K562 (cell line): Measurements from ENCODE around the gene CBX8. TPM values are rescaled to one million over a fixed set of nuclear protein-coding genes. Genes with fewer than 3 reads are reported as not detected.

ENCODE experiments used
- CEBPG ChIP-seq, 3 experiments: fragments of 200-800 bp in 1 of 3; sonication (Bioruptor generic) in 1 of 3; sonication (generic) in 1 of 3; formaldehyde crosslinking in 1 of 3; IDR thresholded peaks in 2 of 3; conservative IDR thresholded peaks in 1 of 3; 2 replicates each; pipeline versions ENCODE4 v1.6.1 to v1.8.0; 2016 to 2022; ENCODE audit warnings: missing compliant biosample characterization in 2 of 3, missing genetic modification characterization in 2 of 3, mild to moderate bottlenecking in 1 of 3, missing genetic modification reagents in 1 of 3
- KDM5B ChIP-seq: fragments of 200-600 bp; sonication (generic); IDR thresholded peaks from 2 replicates; pipeline ENCODE4 v1.6.1; 2012; ENCODE audit warnings: low read depth, mild to moderate bottlenecking, moderate library complexity, low read length, control low read depth, inconsistent platforms; ENCODE audit not compliant: insufficient replicate concordance
- L3MBTL2 ChIP-seq: fragments of 450-650 bp; IDR thresholded peaks from 2 replicates; pipeline ENCODE4 v1.6.1; 2016; ENCODE audit warnings: mild to moderate bottlenecking, moderate library complexity
- PRPF4 ChIP-seq: fragments of 200-400 bp; formaldehyde crosslinking; IDR thresholded peaks from one replicate; pipeline ENCODE4 v1.6.1; 2017; ENCODE audit warnings: low read length, low read depth, mild to moderate bottlenecking; ENCODE audit not compliant: insufficient read depth, poor library complexity, severe bottlenecking
- RBFOX2 ChIP-seq: fragments of 200-400 bp; formaldehyde crosslinking; IDR thresholded peaks from 2 replicates; pipeline ENCODE4 v1.6.1; 2017; ENCODE audit warnings: low read depth, mild to moderate bottlenecking, low read length, moderate library complexity
- RBM22 ChIP-seq: fragments of 200-400 bp; formaldehyde crosslinking; IDR thresholded peaks from 2 replicates; pipeline ENCODE4 v1.6.1; 2018; ENCODE audit warnings: low read length, low read depth; ENCODE audit not compliant: poor library complexity, severe bottlenecking
- polyA plus RNA-seq, 8 experiments: library from polyadenylated mRNA; depleted of rRNA in 4 of 8; stranded (reverse) in 5 of 8; unstranded in 3 of 8; fragments of >200 nt; fragmentation: Nextera tagmentation in 2 of 8; fragmentation: Illumina TruSeq in 1 of 8; extraction: Ambion mirVana in 2 of 8; extraction: Trizol in 1 of 8; gene quantifications; 2 replicates each; pipeline versions ENCODE4 v1.2.1 to v1.2.3, GENCODE V29; 2011 to 2014; ENCODE audit warnings: inconsistent platforms in 1 of 8, missing spikeins in 1 of 8
- total RNA-seq, 7 experiments: library from RNA; depleted of rRNA in 6 of 7; stranded (reverse); fragments of >200 nt in 6 of 7; fragmentation: Illumina TruSeq in 2 of 7; extraction: Trizol in 2 of 7; gene quantifications; 2 replicates each; pipeline versions ENCODE4 v1.2.1 to v1.2.3, GENCODE V29; 2011 to 2021; ENCODE audit warnings: low replicate concordance in 1 of 7
- TF ChIP-seq, protein P1 (sequence below): fragments of 450-650 bp; IDR thresholded peaks from 2 replicates; pipeline ENCODE4 v1.6.1; 2016; ENCODE audit warnings: mild to moderate bottlenecking, moderate library complexity
- TF ChIP-seq, protein P2 (sequence below): sonication (generic); formaldehyde crosslinking; IDR thresholded peaks from 2 replicates; pipeline ENCODE4 v1.4.0; 2020; ENCODE audit warnings: mild to moderate bottlenecking, missing genetic modification reagents

Gene CBX8
- total and polyA plus RNA-seq, 9 of the 15 experiments (the other 6 are each of a cell fraction or from before 2014, with no cell fraction given), result 0.08 to 11.9 (median 2.6) TPM

DNA sequence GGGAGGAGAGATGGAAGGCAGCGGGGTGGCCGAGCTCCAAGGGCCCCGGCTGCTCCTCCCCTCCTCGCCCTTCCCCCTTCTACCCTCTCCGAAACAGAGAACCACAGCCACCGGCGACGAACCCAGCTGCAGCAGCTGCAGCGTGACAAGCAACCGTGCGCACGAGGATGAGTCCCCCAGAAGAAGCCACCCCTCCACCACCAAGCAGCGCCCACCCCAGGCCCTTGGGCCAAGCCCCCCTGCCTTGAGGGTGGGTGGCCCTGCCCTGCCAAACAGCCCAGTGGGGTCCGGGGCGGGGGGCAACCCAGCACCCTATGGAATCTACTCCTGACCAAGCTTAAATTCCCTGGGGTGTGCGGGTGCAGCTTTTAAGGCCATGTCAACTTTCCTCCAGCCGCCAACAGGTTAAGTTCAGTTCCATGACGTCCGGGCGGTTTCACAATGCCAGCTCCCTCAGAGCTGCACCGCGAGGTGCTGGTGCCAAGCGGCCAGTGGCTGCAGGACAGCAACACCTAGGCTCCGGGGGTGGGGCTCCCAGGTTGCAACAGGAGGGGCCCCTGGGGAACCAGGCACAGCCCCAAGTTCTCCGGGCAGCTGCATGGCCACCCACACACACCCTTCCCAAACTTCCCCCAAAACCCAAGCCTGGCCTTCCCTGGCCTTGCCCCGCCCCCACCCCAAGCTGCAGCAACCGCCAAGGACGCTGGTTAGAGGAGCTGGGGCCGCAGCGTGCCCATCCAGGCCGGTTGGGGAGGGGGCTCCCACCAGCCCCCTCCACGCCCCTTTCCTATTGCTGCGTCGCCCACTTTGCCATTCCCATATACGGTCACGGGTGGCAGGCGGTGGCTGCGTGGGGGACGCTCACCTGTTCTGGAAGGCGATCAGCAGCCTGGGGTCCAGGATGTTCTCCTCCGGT is 40.4 kb upstream of the CBX8 start (continued):
- TF ChIP-seq, protein P1, sequence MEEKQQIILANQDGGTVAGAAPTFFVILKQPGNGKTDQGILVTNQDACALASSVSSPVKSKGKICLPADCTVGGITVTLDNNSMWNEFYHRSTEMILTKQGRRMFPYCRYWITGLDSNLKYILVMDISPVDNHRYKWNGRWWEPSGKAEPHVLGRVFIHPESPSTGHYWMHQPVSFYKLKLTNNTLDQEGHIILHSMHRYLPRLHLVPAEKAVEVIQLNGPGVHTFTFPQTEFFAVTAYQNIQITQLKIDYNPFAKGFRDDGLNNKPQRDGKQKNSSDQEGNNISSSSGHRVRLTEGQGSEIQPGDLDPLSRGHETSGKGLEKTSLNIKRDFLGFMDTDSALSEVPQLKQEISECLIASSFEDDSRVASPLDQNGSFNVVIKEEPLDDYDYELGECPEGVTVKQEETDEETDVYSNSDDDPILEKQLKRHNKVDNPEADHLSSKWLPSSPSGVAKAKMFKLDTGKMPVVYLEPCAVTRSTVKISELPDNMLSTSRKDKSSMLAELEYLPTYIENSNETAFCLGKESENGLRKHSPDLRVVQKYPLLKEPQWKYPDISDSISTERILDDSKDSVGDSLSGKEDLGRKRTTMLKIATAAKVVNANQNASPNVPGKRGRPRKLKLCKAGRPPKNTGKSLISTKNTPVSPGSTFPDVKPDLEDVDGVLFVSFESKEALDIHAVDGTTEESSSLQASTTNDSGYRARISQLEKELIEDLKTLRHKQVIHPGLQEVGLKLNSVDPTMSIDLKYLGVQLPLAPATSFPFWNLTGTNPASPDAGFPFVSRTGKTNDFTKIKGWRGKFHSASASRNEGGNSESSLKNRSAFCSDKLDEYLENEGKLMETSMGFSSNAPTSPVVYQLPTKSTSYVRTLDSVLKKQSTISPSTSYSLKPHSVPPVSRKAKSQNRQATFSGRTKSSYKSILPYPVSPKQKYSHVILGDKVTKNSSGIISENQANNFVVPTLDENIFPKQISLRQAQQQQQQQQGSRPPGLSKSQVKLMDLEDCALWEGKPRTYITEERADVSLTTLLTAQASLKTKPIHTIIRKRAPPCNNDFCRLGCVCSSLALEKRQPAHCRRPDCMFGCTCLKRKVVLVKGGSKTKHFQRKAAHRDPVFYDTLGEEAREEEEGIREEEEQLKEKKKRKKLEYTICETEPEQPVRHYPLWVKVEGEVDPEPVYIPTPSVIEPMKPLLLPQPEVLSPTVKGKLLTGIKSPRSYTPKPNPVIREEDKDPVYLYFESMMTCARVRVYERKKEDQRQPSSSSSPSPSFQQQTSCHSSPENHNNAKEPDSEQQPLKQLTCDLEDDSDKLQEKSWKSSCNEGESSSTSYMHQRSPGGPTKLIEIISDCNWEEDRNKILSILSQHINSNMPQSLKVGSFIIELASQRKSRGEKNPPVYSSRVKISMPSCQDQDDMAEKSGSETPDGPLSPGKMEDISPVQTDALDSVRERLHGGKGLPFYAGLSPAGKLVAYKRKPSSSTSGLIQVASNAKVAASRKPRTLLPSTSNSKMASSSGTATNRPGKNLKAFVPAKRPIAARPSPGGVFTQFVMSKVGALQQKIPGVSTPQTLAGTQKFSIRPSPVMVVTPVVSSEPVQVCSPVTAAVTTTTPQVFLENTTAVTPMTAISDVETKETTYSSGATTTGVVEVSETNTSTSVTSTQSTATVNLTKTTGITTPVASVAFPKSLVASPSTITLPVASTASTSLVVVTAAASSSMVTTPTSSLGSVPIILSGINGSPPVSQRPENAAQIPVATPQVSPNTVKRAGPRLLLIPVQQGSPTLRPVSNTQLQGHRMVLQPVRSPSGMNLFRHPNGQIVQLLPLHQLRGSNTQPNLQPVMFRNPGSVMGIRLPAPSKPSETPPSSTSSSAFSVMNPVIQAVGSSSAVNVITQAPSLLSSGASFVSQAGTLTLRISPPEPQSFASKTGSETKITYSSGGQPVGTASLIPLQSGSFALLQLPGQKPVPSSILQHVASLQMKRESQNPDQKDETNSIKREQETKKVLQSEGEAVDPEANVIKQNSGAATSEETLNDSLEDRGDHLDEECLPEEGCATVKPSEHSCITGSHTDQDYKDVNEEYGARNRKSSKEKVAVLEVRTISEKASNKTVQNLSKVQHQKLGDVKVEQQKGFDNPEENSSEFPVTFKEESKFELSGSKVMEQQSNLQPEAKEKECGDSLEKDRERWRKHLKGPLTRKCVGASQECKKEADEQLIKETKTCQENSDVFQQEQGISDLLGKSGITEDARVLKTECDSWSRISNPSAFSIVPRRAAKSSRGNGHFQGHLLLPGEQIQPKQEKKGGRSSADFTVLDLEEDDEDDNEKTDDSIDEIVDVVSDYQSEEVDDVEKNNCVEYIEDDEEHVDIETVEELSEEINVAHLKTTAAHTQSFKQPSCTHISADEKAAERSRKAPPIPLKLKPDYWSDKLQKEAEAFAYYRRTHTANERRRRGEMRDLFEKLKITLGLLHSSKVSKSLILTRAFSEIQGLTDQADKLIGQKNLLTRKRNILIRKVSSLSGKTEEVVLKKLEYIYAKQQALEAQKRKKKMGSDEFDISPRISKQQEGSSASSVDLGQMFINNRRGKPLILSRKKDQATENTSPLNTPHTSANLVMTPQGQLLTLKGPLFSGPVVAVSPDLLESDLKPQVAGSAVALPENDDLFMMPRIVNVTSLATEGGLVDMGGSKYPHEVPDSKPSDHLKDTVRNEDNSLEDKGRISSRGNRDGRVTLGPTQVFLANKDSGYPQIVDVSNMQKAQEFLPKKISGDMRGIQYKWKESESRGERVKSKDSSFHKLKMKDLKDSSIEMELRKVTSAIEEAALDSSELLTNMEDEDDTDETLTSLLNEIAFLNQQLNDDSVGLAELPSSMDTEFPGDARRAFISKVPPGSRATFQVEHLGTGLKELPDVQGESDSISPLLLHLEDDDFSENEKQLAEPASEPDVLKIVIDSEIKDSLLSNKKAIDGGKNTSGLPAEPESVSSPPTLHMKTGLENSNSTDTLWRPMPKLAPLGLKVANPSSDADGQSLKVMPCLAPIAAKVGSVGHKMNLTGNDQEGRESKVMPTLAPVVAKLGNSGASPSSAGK, result peak; percentile 74
- TF ChIP-seq RBFOX2 (peak; percentile 79), L3MBTL2 (peak; percentile 54), PRPF4 (peak; percentile 24), KDM5B (peak; percentile 46), CEBPG (CRISPR knock-in tag; IDR thresholded peaks at IDR 0.05) (peak; percentile 53; the same call in 1 of the 2 replicates), CEBPG (tag; conservative IDR thresholded peaks at IDR 0.05 in 1 of 2, IDR thresholded peaks at IDR 0.05 in 1 of 2) (peak in 1 of 2 experiments; percentile 6; a peak in 2 of 4 replicates), RBM22 (peak; percentile 32)
- TF ChIP-seq, protein P2, sequence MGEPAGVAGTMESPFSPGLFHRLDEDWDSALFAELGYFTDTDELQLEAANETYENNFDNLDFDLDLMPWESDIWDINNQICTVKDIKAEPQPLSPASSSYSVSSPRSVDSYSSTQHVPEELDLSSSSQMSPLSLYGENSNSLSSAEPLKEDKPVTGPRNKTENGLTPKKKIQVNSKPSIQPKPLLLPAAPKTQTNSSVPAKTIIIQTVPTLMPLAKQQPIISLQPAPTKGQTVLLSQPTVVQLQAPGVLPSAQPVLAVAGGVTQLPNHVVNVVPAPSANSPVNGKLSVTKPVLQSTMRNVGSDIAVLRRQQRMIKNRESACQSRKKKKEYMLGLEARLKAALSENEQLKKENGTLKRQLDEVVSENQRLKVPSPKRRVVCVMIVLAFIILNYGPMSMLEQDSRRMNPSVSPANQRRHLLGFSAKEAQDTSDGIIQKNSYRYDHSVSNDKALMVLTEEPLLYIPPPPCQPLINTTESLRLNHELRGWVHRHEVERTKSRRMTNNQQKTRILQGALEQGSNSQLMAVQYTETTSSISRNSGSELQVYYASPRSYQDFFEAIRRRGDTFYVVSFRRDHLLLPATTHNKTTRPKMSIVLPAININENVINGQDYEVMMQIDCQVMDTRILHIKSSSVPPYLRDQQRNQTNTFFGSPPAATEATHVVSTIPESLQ (CRISPR knock-in tag), result 0 out of 2 replicates have a peak, but pooled peaks have one; percentile 40
